ENCODE data around the gene SLC25A11.
"Not testable (repeated sequence)": the region's sequence is repeated elsewhere in the genome, so short reads cannot be mapped to it uniquely, and the experiment has no call there.

Gene SLC25A11

GRCh38 chr17:4908301-4908700 lies 31.5 kb downstream of the SLC25A11 start:
- no peak overlapping the region for H3K4me3 ChIP-seq (ENCODE audit: low read depth, low read length)
- TF ChIP-seq, protein P1, sequence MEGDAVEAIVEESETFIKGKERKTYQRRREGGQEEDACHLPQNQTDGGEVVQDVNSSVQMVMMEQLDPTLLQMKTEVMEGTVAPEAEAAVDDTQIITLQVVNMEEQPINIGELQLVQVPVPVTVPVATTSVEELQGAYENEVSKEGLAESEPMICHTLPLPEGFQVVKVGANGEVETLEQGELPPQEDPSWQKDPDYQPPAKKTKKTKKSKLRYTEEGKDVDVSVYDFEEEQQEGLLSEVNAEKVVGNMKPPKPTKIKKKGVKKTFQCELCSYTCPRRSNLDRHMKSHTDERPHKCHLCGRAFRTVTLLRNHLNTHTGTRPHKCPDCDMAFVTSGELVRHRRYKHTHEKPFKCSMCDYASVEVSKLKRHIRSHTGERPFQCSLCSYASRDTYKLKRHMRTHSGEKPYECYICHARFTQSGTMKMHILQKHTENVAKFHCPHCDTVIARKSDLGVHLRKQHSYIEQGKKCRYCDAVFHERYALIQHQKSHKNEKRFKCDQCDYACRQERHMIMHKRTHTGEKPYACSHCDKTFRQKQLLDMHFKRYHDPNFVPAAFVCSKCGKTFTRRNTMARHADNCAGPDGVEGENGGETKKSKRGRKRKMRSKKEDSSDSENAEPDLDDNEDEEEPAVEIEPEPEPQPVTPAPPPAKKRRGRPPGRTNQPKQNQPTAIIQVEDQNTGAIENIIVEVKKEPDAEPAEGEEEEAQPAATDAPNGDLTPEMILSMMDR (IDR thresholded peaks at IDR 0.05; ENCODE audit: low read depth, low read length) = no peak

DNA sequence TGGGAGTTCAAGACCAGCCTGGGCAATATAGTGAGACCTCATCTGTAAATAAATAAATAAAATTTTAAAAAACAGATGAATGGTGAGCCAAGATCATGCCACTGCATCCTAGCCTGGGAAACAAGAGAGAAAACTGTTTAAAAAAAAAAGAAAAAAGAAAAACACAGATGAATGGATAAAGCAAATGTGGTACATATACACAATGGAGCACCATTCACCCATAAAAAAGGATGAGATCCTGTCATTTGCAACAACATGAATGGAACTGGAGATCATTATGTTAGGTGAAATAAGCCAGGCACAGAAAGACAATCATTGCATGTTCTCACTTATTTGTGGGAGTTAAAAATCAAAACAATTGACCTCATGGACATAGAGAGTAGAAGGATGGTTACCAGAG lies 33.2 kb downstream of the SLC25A11 start:
- not testable (repeated sequence) for H3K4me3 ChIP-seq (ENCODE audit: low read depth, low read length)

DNA sequence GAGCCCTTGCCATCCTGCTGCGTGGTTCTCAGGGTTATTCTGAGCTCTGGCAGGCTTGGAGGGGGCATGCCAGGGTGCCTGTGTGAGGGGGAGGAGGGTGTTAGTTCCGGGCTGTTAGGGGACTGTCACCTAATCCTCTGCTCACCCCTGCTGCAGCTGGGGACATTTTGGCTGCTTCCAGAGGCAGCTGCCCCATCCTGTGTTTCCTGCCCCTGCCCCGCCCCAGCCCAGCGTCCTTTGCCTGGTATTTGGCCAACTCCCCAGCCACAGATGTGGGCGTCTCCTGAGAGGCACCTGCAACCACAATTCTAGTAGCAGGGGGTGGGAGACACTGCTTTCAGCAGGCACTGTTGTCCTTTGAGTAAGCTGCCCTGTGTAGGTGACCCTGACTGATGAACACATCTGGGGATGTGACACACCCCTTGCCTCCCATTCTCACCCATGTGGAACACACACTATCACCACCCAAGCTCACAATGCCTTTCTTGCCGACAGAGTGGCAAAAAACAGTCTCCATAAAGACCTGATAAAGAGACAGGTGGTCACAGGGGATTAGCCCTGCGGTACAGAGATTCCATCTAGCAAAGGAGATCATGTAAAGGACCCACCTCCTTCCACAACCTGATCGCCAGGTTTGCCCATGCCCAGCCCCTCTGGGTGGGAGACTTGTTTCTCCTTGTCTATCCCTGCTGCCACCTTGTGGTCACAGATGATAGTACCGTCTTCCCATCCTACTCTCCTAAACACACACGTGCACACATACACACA lies 36.6 kb downstream of the SLC25A11 start, which contains the start of gene CHRNE:
Gene CHRNE, minus strand, starts transcription at position 48 of the 768 bp plus-strand sequence. Its CDS starts 35 bp downstream, at position 13.
- no peak within 1 kb of the TSS for H3K4me3 ChIP-seq (ENCODE audit: low read depth, low read length)
- TF ChIP-seq, protein P1 (IDR thresholded peaks at IDR 0.05; ENCODE audit: low read depth, low read length) = peak; percentile 53

DNA sequence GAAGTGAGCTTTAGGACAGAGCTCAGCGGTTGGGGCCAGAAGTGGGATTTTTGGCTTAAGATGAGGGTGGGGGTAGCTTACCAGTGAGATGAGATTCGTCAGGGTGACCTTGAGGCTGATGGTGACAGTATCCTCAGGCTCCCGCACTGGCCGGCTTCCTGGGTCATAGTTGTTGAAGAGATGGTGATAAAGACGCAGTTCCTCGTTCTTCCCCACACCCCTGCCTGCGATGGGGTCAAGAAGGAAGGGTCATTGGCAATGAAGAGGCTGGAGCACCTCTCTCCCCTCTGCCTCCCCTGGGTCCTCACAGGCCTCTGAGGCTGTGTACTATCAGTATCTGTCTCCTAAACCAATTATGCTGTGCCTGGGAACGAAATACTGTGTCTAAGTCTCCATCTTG lies 37.3 kb downstream of the SLC25A11 start:
- TF ChIP-seq, protein P1 (IDR thresholded peaks at IDR 0.05; ENCODE audit: low read depth, low read length) = no peak
- H3K4me3 ChIP-seq (ENCODE audit: low read depth, low read length) = no peak overlapping the region

- TF ChIP-seq, protein P1 (IDR thresholded peaks at IDR 0.05; ENCODE audit: low read depth, low read length) = no peak
Measured at GRCh38 chr17:4901648-4902344, 38.0 kb downstream of the SLC25A11 start.

GRCh38 chr17:4901108-4901647 lies 38.7 kb downstream of the SLC25A11 start:
- TF ChIP-seq, protein P1 (IDR thresholded peaks at IDR 0.05; ENCODE audit: low read depth, low read length) = no peak
- H3K4me3 ChIP-seq (ENCODE audit: low read depth, low read length) = no peak overlapping the region

More at GRCh38 chr17:4901648-4902344, 38.0 kb downstream of the SLC25A11 start:
- H3K4me3 ChIP-seq (ENCODE audit: low read depth, low read length) = no peak overlapping the region

GRCh38 chr17:4900231-4901107 lies 39.4 kb downstream of the SLC25A11 start:
- H3K4me3 ChIP-seq (ENCODE audit: low read depth, low read length) = no peak overlapping the region
- TF ChIP-seq, protein P1 (IDR thresholded peaks at IDR 0.05; ENCODE audit: low read depth, low read length) = no peak

Measured in WI38 (cell line).